NB4 (cell line): ENCODE results near the gene AMZ1.
A peak's percentile ranks its signal among the peaks of the same experiment; 100 is the strongest.
"Not testable (repeated sequence)": the region's sequence is repeated elsewhere in the genome, so short reads cannot be mapped to it uniquely, and the experiment has no call there.

ENCODE experiments used
- DNase-seq: peaks from one replicate; pipeline ENCODE4 v3.0.0; 2010; ENCODE audit warnings: low read depth
- H3K4me3 ChIP-seq: one replicate; pipeline ENCODE4 v1.5.1; 2011; ENCODE audit warnings: mild to moderate bottlenecking, low read depth, low read length, moderate library complexity
- CTCF ChIP-seq: IDR thresholded peaks from one replicate; pipeline ENCODE4 v1.5.1; 2012; ENCODE audit warnings: low read depth, low read length
- MAX ChIP-seq: IDR thresholded peaks from 2 replicates; pipeline ENCODE4 v1.6.1; 2011; ENCODE audit warnings: low read depth, low read length
- MYC ChIP-seq: IDR thresholded peaks from 2 replicates; pipeline ENCODE4 v1.6.1; 2011; ENCODE audit warnings: low read depth, low read length
- POLR2A ChIP-seq: IDR thresholded peaks from 2 replicates; pipeline ENCODE4 v1.6.1; 2011; ENCODE audit warnings: mild to moderate bottlenecking; ENCODE audit not compliant: insufficient read length; ENCODE audit errors: extremely low read depth

AMZ1 gene

GRCh38 chr7:2734751-2735571, 47.0 kb downstream of the AMZ1 start:
- H3K4me3 ChIP-seq = peak overlapping the region; percentile 56
- DNase-seq = peak; percentile 100
- TF ChIP-seq CTCF (no peak), MAX (peak; percentile 96), MYC (peak; percentile 84), POLR2A (peak; percentile 72)

- DNase-seq = no peak
- H3K4me3 ChIP-seq = peak overlapping the region; percentile 22
- TF ChIP-seq MAX (no peak), CTCF (no peak), MYC (no peak), POLR2A (no peak)
Observed at GRCh38 chr7:2735744-2736143, 47.7 kb downstream of the AMZ1 start.

- DNase-seq = peak; percentile 57
- H3K4me3 ChIP-seq = no peak overlapping the region
- TF ChIP-seq MAX (no peak), MYC (no peak), POLR2A (no peak), CTCF (no peak)
Observed at GRCh38 chr7:2736411-2736914, 48.5 kb downstream of the AMZ1 start.

- H3K4me3 ChIP-seq, DNase-seq: not testable (repeated sequence)
Observed at GRCh38 chr7:2737005-2737743, 49.2 kb downstream of the AMZ1 start.

- no peak overlapping the region for H3K4me3 ChIP-seq
- peak; percentile 27 for DNase-seq
- no peak for TF ChIP-seq CTCF
- TF ChIP-seq MYC = no peak
- TF ChIP-seq MAX = no peak
- no peak for TF ChIP-seq POLR2A
Observed at GRCh38 chr7:2737771-2738540, 50.0 kb downstream of the AMZ1 start.
